GM19043 (cell line): Measurements from ENCODE around the gene ADCY3.
"Not testable (repeated sequence)": the region's sequence is repeated elsewhere in the genome, so short reads cannot be mapped to it uniquely, and the experiment has no call there.

Experiments used
- ATAC-seq: cut with Tn5 transposase; IDR thresholded peaks from one replicate; pipeline ENCODE4 v1.9.1; 2021; ENCODE audit warnings: low read depth; ENCODE audit not compliant: unreplicated experiment

Gene ADCY3

DNA sequence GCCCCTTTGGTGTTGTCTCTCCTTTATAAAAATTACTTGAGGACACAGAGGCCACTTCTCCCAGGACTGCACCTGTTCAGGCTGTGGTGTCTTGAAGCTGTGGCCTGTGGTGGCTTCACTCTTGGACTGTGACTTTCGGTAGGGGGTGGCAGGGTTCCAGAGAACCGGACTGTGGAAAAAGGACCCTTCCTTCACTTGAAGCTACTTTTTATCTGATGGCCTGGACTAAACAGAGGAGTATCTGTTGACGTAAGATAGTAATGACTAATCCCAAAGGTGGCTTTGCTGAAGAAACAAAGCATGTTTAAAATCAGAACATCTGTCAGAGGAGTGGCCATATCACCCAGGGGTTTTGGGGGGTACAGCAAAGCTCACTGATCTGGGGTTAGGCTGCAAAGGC, 66.0 kb downstream of the ADCY3 start:
- no peak for ATAC-seq

DNA sequence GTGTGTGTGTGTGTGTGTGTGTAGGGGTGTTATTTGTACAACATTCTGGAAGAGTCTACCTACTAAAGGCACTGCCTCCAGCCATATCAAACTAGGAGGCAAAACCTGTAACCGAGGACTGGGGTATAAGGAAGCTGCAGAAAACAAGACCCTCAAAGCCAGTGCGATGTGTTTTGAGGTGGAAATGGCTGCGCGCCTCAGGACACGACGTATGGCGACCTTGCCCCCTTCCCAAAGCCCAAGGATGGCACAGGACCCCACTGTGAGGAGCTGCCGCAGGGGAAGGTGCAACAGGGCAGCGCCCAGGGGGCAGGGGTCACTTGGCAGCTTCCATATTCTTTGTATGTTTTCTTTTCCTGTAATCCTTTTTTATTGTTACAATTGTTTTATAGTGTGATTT, 67.0 kb downstream of the ADCY3 start:
- ATAC-seq = no peak

DNA sequence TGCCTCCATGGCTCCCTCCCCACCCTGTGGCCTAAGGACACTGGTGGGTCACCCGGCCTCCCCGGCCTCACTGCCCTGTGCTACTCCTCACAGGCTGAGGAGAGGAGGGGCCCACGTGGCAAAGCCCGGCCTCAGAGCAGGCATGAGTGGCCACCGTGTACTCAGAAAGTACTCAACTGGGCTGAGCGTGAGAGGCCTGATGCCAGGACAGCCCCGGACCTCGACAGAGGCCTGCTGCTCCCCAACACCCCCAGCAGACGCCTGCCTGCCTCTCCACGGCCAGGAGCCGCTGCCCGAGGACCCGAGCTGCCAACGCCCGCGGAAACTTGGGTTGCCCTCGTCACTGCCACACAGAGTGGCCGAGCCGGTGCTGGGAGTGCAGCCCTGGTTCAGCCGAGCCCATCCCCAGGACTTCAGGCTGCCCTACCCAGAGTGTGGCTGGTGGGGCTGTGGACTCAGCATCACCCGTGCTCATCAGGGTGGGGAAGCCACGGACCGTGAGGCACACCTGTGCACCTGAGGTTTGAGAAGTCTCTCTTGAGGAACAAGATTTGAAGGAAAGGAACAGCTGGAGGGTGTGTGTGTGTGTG, 67.5 kb downstream of the ADCY3 start:
- no peak for ATAC-seq

DNA sequence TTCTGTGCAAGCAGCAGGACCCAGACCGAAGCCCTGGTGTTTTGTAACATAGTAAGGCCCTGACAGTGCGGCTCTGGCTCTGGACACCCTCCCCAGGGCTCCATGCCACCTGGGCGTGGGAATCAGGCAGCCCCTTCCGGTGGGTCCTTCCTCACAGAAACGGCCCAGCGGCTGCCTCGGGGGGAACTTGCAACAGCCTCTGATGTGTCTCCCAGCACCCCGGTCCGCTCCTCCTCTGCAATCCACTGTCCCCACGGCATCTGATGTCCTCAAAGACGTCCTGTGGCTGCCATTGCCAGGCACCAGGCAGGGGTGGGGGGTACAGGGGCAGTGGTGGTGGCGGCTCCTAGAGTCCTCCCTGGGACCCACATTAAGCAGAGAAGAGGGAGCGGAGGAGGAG, 68.0 kb downstream of the ADCY3 start:
- ATAC-seq = no peak

DNA sequence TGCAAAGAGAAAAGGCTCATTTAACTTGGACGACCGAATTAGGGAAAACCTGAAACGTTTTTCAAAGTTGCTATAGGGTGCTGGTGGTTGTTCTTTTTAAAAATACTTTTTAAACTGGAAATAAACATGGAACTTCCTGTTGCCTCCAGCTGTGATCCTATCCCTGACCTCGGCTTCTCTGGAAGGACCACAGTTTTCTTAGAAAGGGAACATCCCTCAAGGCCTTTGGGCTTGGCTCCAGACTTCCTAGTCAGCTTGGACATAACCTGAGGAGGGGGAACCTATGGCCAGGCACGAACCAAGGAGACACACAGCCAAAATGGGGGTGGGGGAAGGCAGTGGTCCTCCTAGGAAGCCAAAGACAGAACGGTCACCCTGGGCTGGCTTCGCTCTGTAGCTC, 69.1 kb downstream of the ADCY3 start:
- ATAC-seq = no peak

DNA sequence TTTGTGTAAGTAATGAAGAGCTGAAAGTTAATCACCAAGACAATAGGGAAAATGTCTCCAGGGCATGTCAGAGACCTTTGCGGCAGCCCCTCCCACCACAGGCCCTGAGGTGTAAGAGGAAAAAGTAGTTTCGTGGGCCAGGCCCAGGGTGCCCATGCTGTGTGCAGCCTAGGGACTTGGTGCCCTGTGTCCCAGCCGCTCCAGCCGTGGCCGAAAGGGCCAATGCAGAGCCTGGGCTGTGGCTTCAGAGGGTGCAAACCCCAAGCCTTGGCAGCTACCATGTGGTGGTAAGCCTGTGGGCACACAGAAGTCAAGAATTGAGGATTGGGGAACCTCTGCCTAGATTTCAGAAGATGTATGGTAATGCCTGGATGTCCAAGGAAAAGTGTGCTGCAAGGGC, 74.3 kb downstream of the ADCY3 start:
- no peak for ATAC-seq

DNA sequence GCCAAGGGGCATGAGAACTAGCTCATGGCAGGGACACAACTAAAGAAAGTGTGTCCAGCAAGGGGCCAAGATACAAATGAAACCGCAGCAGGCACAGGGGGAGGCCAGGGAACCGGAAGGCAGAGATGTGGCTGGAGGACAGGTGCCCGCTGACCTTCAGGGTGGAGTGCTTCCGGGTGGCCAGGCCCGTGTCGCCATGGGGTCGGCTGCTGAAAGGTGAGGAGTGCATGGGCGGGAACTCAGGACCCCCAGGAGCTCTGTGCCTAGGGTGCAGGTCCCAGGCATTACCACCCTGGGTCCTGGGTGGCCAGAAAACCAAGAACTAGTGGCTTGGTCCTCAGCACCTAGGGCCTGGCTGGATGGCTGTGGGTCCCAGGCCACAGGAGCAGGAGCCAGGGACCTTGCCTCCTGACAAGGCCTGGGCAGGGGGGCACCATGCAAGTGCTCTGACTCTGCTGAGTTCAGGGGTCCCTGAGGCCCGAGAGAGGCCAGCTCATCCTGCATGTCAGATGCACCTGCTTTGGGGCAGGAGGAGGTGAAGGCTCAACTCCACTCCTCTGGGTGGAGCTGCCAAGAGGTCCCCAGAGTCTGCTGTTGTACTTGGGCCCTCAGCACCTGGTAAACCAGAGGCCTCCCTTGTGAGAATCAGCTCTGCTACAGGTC, 75.9 kb downstream of the ADCY3 start:
- ATAC-seq = no peak

DNA sequence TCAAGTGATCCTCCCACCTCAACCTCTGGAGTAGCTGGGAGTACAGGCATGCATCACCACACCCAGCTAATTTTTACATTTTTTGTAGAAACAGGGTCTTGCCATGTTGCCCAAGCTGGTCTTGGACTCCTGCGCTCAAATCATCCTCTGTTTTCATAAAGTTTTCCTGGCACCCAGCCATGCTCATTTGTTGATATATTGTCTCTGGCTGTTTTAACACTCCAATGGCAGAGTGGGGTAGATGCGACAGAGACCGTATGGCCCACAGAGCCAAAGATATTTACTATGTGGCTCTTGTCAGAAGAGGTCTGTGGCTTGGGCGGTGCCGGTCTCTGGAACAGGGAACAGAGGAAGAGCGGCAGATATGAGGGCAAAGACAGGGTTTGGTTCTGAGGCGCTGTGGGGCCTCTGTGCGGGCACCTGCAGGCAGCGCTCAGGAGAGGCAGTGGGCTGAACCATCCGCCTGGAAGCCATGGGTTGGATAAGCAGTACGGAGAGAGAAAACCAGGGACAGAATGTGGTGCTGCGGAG, 76.6 kb downstream of the ADCY3 start:
- ATAC-seq = no peak

DNA sequence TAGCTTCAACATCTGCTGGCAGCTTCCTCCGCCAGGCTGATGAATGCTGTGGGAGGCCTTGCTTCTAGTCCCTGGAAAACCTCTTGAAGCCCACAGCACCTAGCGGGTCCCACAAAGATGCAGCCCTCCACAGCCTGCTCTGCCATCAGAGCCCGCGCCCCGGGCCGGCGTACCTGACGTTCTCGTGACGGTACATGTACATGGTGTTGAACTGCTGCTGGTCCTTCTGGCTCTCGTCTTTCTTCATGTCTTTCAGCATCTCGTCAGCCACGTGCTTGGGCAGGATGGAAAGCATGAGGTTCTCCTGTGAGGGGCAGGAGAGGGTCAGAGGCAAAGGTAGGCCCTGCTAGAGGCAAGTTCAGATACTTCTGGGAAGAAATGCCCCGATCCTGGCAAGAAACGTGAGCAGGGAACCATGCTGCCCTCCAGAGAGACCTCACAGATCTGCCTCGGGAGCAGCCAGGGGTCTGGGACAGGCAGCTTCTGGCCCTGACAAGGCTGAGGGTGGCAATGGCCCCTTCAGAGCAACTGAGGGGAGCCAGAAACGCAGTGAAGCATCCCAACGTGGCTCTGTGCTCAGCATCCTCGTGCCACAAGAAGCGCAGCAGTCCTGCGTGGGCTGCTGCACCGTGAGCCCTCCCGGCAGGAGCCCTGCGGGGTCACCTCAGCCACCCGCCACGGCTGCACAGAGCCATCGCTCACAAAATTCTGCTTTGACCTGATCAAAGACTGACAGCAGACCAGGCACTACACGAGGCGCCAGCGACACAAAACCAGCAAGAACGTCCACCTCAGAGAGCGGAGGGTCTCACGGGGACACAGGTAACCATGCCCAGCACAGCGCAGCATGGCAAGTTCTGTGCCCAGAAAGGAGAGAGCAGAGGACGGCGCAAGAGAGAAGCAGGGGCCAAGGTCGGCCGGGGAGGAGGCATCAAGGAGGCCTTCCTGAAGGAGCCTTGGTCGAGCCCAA, 77.7 kb downstream of the ADCY3 start:
- no peak for ATAC-seq

DNA sequence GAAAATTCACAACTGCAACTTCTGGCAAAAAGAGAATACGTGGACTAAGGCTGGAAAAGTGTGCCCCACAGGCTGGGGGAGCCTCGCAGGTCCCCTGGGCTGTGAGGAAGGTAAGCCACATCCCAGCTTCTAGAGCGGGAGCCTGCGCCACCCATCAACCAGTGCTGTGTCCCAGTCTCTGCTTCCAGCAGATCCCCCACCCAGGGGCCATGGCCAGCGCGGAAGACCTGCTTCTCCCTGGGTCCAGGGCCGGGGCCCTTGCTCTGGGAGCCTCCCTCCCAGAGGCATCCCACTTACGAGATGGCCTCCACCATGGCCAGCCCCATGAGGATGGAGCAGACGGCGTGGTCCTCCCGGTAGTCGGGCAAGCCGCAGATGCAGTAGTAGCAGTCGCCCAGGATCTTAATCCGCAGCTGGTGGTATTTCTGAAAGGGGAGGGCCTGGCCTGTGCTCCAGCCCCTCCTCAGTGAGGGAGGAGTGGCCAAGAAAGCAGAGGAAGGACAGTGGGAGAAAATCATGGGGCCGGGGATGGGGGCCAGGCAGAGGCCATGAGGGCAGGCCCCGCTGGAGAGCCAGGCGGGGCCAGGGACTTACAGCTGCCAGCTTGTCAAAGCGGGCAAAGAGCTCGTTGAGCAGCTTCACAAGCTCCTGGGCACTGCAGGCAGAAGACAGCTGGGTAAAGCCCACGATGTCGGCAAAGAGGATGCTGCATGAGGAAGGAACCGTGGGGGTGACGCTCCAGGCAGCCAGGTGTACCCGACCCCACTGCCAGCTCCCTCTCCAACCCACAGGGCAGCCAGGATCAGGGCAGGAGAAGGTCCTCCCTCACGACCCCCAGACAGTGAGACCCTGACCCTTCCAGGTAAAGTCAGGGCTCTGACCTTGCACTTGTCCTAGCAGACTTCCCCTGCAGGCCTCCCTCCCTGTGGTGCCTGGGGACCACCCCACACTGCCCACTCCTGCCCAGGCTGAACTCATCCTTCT, 78.8 kb downstream of the ADCY3 start:
- ATAC-seq = no peak

DNA sequence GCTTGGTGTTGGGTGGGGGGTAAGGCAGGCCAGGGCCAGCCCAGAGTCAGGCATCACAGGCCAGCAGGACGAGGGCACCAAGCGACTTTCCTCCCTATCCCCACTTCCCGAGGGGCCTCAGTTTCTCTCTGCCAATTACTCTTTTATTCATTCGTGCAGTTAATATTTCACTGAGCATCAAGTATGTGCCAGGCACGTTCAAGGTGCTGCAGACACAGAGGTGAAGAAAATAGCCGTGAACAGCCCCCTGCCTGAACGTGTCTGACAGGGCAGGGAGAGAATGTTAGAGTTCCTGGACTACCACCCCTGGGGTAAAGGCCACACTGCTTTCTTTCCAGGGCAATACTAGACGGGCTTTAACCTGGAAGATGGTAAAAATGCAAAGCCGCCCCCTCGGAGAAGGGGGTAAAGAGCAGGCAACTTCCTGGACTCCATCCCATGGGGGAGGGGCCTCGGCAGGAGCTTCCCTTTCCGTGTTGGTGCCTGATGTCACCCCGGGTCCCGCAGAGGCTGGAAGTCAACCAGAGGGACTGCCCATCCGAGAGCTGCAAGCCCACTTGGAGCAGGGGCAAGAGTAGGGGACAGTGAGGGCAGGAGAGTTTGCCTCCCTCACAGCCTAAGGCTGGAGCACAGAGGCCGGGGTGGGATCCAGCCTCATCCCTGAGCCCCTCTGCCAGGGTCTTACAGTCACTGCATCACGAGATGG, 79.7 kb downstream of the ADCY3 start:
- no peak for ATAC-seq

DNA sequence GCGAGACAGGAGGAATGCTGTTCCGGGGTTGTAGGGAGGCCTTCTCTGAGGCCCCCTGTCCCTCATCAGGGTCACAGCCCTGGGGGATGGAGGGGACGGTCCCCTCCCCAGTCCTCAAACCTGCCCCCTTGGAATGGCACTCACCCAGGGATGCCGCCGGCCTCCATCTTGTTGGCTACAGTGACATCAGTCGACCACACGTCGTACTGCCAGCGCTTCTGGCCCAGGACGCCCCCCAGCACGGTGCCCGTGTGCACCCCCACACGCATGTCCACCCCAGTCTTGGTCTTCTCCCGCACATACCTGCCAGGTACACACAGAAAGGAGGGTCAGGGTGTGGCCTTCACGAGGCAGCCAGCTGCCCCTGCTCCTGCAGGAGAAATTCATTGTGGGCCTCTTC, 80.3 kb downstream of the ADCY3 start:
- ATAC-seq = no peak

DNA sequence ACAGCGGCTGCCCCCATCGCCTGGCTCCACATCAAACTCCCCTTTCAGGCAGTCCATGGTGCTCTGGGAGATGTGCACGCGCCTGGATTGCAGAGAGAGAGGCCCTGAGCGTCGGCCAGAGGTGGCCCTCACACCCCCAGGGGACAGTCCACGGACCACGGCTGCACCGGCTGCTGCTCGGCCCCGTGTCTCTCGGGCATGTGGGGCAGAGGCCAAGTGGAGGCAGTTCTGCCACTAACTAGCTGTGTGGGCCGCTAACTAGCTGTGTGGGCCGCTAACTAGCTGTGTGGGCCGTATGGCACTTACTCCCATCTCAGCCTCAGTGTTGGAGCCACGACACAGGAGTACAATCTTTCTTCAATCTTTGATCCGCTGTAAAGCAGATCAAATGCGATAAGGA, 81.5 kb downstream of the ADCY3 start:
- ATAC-seq = no peak

DNA sequence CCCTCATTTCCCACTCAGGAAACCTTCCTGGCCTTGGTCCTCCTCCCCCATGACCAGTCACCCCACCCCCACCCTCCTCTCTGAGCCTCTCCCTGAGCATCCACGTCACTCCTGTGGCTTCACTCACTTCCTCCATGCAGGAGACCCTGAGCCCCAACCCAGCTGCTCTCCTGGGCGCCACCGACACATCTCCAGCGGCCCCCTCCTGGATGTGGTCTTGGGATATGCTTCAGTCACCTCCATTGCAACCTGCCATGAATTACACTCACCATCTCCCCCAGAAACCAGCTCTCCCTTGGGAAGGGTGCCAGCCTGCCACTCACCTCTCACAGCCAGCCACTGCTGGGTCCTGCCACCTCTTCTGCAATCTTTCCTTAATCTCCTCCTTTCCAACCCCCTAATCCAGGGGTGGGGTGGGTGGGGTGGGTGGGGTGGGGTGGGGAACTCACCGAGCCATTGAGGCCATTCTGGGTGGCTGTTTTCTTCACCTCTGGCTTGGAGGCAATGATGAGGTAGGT, 82.0 kb downstream of the ADCY3 start:
- no peak for ATAC-seq

DNA sequence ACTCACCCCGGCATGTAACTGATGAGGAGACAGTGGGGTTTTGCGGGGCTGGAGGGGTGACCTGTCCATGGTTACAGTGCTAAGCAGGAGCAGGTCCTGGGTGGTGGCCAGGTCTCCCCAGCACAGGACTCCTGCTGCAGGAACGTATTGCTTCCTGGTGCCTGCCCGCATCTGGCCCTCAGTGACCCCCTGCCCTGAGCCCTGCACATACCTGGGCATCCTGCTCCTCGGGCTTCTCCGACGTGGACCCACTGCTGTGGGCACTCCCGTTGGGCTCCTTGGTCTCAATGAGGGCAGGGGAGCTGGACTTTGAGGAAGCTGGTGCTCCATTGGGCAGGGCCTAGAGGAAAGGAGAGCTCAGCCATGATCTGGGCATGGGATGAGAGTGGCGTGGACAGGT, 83.3 kb downstream of the ADCY3 start:
- ATAC-seq = no peak

DNA sequence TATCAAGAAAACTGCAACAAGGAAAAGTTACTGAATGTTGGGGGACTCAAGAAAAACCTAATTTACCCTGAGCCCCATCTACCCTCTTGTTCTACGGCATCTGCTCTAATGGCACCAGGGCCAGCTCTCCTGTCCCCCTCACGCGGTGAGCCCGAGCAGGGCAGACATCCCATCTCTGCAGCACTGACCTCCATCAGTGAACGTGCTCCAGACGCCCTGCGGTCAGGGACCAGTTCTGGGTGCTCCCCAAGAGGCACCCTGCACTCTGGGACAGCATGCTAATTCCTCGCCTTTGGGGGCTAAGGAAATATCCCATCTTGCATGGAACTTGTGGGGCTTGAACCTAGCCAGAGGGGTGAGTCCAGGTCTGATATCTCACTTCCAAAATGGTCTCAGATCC, 83.8 kb downstream of the ADCY3 start:
- no peak for ATAC-seq

DNA sequence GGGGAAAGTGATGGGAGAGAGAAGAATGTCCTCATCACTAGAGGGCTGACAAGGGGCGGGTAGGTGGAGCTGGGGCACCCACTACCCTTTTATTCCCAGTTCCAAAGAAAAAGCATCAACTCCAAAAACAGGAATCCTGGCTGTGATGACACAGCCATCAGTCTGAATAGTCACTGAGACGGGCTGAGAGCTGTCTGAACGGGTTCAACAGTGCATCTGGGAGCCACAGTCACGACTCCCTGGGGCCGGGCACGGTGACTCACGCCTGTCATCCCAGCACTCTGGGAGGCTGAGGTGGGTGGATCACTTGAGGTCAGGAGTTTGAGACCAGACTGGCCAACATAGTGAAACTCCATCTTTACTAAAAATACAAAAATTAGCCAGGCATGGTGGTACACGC, 84.6 kb downstream of the ADCY3 start:
- ATAC-seq = not testable (repeated sequence)

DNA sequence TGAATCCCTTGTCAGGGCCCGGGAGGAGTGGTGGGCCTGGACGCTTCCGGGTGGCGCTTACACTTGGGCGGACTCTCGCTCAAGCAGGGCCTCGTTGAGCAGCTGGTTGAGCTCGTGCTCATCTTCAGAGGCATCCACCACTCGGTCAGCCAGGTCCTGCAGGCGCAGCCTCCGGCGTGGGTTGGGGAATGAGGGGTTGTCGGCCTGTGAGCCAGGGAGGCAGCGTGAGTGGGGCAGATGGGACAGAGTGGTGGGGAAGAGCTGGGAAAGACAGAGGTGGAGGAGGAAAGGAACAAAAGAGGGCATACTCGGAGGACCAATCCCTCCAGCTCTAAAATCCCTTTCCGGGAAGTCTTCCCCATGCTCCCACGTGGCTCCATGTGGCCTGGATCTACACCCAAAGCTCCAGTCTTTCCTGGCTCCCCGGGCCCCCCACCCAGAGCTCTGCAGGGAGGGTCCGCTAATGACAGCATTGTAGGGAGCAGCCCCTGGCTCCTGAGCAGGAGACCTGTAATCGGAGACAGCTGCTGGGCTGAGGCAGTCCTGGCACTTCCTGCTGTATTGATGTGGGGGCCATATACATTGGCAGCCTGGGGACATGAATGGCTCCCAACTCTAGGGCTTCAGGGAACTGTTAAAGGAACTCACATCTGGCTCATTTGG, 85.2 kb downstream of the ADCY3 start:
- ATAC-seq = no peak
